Neural crest cell (in vitro differentiated cells): ENCODE data around the gene SYPL2. TPM values are rescaled to one million over a fixed set of nuclear protein-coding genes. Genes with fewer than 3 reads are reported as not detected.

Experiments used
- DNase-seq: peaks from one replicate; pipeline ENCODE4 v3.0.0; 2021; ENCODE audit warnings: low read depth, mixed read lengths, low spot score
- H3K27ac Mint-ChIP-seq: one replicate; pipeline ENCODE4 v1.8.0; 2021; ENCODE audit warnings: mild to moderate bottlenecking, mixed read lengths; ENCODE audit not compliant: unreplicated experiment
- H3K27me3 Mint-ChIP-seq: 2 replicates; pipeline ENCODE4 v1.8.0; 2021; ENCODE audit warnings: low read depth, mild to moderate bottlenecking, mixed read lengths
- H3K36me3 Mint-ChIP-seq: 2 replicates; pipeline ENCODE4 v1.8.0; 2021; ENCODE audit warnings: low read depth, mild to moderate bottlenecking, mixed read lengths
- H3K4me1 Mint-ChIP-seq: 2 replicates; pipeline ENCODE4 v1.8.0; 2021; ENCODE audit warnings: mixed read lengths
- H3K4me3 Mint-ChIP-seq: one replicate; pipeline ENCODE4 v1.8.0; 2021; ENCODE audit warnings: mild to moderate bottlenecking, mixed read lengths
- H3K9me3 Mint-ChIP-seq: 2 replicates; pipeline ENCODE4 v1.8.0; 2021; ENCODE audit warnings: mixed read lengths
- CTCF ChIP-seq: fragments of 200-600 bp; sonication (generic); conservative IDR thresholded peaks from 2 replicates; pipeline ENCODE4 v1.5.0; 2021; ENCODE audit warnings: antibody characterized with exemption, mild to moderate bottlenecking
- total RNA-seq: library from RNA; stranded (reverse); gene quantifications from 2 replicates; pipeline ENCODE4 v1.2.1, GENCODE V29; 2021

The SYPL2 gene
- total RNA-seq, 1 donor from 2014 or later: 0.47 TPM

- DNase-seq: no peak
- Mint-ChIP-seq H3K4me3 (no peak overlapping the region), H3K9me3 (no peaks in the 10 kb centered on the region), H3K36me3 (no peaks in the 10 kb centered on the region), H3K4me1 (peaks cover 6% of the 10 kb centered on the region), H3K27me3 (peaks cover 30% of the 10 kb centered on the region), H3K27ac (no peak overlapping the region)
- TF ChIP-seq CTCF: no peak
Measured at GRCh38 chr1:109514846-109515245, 48.5 kb downstream of the SYPL2 start.

DNA sequence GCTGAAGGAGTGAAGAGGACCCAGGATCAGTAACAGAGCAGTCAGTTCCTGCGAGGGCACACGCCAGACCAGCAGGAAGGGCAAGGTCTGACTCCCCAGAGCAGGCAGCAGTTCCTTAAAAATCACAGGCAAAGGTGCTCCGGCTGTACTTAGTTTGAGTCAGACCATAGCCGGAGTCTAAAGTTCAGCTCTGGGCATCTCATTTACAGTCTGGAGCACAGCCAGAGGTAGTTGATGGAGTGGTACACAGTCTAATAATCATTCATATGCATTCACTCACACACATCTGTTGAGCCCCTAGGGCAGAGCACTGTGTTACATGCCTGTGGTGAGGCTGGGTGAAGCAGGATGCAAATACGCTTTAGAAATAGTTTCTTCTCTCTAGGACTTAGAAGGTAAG is 50.5 kb downstream of the SYPL2 start:
- Mint-ChIP-seq H3K9me3 (no peaks in the 10 kb centered on the region), H3K4me1 (no peaks in the 10 kb centered on the region), H3K36me3 (no peaks in the 10 kb centered on the region), H3K27me3 (peaks cover 20% of the 10 kb centered on the region), H3K27ac (no peak overlapping the region), H3K4me3 (no peak overlapping the region)
- no peak for DNase-seq
- no peak for TF ChIP-seq CTCF

GRCh38 chr1:109517337-109517736 is 51.0 kb downstream of the SYPL2 start:
- no peaks in the 10 kb centered on the region for H3K4me1 Mint-ChIP-seq
- no peak for TF ChIP-seq CTCF
- H3K36me3 Mint-ChIP-seq: no peaks in the 10 kb centered on the region
- peaks cover 22% of the 10 kb centered on the region for H3K27me3 Mint-ChIP-seq
- DNase-seq: no peak
- H3K4me3 Mint-ChIP-seq: no peak overlapping the region
- no peaks in the 10 kb centered on the region for H3K9me3 Mint-ChIP-seq
- no peak overlapping the region for H3K27ac Mint-ChIP-seq

GRCh38 chr1:109521002-109521951 is 54.9 kb downstream of the SYPL2 start:
- DNase-seq: no peak
- no peak for TF ChIP-seq CTCF
- H3K36me3 Mint-ChIP-seq: no peaks in the 10 kb centered on the region
- H3K27me3 Mint-ChIP-seq: peaks cover 21% of the 10 kb centered on the region
- H3K4me3 Mint-ChIP-seq: no peak overlapping the region
- H3K27ac Mint-ChIP-seq: no peak overlapping the region
- no peaks in the 10 kb centered on the region for H3K9me3 Mint-ChIP-seq
- no peaks in the 10 kb centered on the region for H3K4me1 Mint-ChIP-seq

DNA sequence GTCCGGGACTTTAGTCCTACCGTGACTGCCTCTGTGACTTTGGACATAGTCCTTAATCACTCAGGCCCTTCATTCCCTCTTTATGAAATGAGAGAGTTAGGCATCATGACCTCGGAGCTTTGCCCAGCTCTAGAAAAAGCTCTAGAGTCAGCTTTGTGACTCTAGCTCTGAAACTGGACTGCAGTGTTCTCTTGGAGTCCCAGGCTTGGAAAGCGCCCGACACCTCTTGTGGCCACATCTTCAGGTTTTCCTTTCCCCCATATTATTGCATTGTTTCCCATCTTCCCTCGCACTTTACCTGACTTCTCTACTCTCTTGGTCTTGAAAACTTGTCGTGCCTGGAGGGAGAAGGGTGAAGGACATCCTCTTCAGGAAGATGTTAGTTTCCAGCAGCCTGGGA is 55.7 kb downstream of the SYPL2 start:
- H3K4me1 Mint-ChIP-seq: no peaks in the 10 kb centered on the region
- H3K27me3 Mint-ChIP-seq: peaks cover 24% of the 10 kb centered on the region
- no peak for DNase-seq
- TF ChIP-seq CTCF: no peak
- no peak overlapping the region for H3K4me3 Mint-ChIP-seq
- no peaks in the 10 kb centered on the region for H3K36me3 Mint-ChIP-seq
- no peak overlapping the region for H3K27ac Mint-ChIP-seq
- H3K9me3 Mint-ChIP-seq: no peaks in the 10 kb centered on the region
